ENCODE measurements around the gene TMEM187.

The TMEM187 gene

GRCh38 chrX:153965406-153965805 lies 7.1 kb upstream of the TMEM187 start:
- H3K4me3 ChIP-seq (ENCODE audit: insufficient read depth, low read depth, low read length), result no peak overlapping the region
- H3K27ac ChIP-seq (ENCODE audit: insufficient read depth, low read depth, low read length, poor library complexity, severe bottlenecking), result no peak overlapping the region
- H3K4me1 ChIP-seq (ENCODE audit: control insufficient read depth, insufficient read depth, low read length), result peaks cover 21% of the 10 kb centered on the region
- no peaks in the 10 kb centered on the region for H3K9me3 ChIP-seq (ENCODE audit: control insufficient read depth, low read length)
- whole genome bisulfite sequencing, 2 experiments, result 95 to 96% methylated on average over 5 of the region's 5 CpGs
- H3K27me3 ChIP-seq (ENCODE audit: control insufficient read depth, insufficient read depth, low read length, poor library complexity, severe bottlenecking), result no peaks in the 10 kb centered on the region
- H3K36me3 ChIP-seq (ENCODE audit: control insufficient read depth, insufficient read depth, low read length), result peaks cover 8% of the 10 kb centered on the region

GRCh38 chrX:153966283-153966688 lies 6.3 kb upstream of the TMEM187 start:
- WGBS, 2 experiments, result 90 to 93% methylated on average over 15 of the region's 15 CpGs
- no peaks in the 10 kb centered on the region for H3K9me3 ChIP-seq (ENCODE audit: control insufficient read depth, low read length)
- no peak overlapping the region for H3K4me3 ChIP-seq (ENCODE audit: insufficient read depth, low read depth, low read length)
- H3K27me3 ChIP-seq (ENCODE audit: control insufficient read depth, insufficient read depth, low read length, poor library complexity, severe bottlenecking), result no peaks in the 10 kb centered on the region
- H3K27ac ChIP-seq (ENCODE audit: insufficient read depth, low read depth, low read length, poor library complexity, severe bottlenecking), result no peak overlapping the region
- peaks cover 21% of the 10 kb centered on the region for H3K4me1 ChIP-seq (ENCODE audit: control insufficient read depth, insufficient read depth, low read length)
- peaks cover 8% of the 10 kb centered on the region for H3K36me3 ChIP-seq (ENCODE audit: control insufficient read depth, insufficient read depth, low read length)

- H3K9me3 ChIP-seq (ENCODE audit: control insufficient read depth, low read length), result no peaks in the 10 kb centered on the region
- peaks cover 21% of the 10 kb centered on the region for H3K4me1 ChIP-seq (ENCODE audit: control insufficient read depth, insufficient read depth, low read length)
- H3K27ac ChIP-seq (ENCODE audit: insufficient read depth, low read depth, low read length, poor library complexity, severe bottlenecking), result no peak overlapping the region
- WGBS, 2 experiments, result 82 to 85% methylated on average over 14 of the region's 14 CpGs
- peaks cover 8% of the 10 kb centered on the region for H3K36me3 ChIP-seq (ENCODE audit: control insufficient read depth, insufficient read depth, low read length)
- H3K4me3 ChIP-seq (ENCODE audit: insufficient read depth, low read depth, low read length), result no peak overlapping the region
- no peaks in the 10 kb centered on the region for H3K27me3 ChIP-seq (ENCODE audit: control insufficient read depth, insufficient read depth, low read length, poor library complexity, severe bottlenecking)
Measured at GRCh38 chrX:153966841-153967535, 5.6 kb upstream of the TMEM187 start.

- no peak overlapping the region for H3K27ac ChIP-seq (ENCODE audit: insufficient read depth, low read depth, low read length, poor library complexity, severe bottlenecking)
Measured at GRCh38 chrX:153967536-153968224, 4.9 kb upstream of the TMEM187 start.

GRCh38 chrX:153968255-153968654 lies 4.3 kb upstream of the TMEM187 start:
- H3K9me3 ChIP-seq (ENCODE audit: control insufficient read depth, low read length), result no peaks in the 10 kb centered on the region
- H3K27ac ChIP-seq (ENCODE audit: insufficient read depth, low read depth, low read length, poor library complexity, severe bottlenecking), result peak overlapping the region; percentile 26
- 15 to 16% methylated on average over 9 of the region's 9 CpGs for WGBS, 2 experiments
- H3K36me3 ChIP-seq (ENCODE audit: control insufficient read depth, insufficient read depth, low read length), result peaks cover under 1% of the 10 kb centered on the region
- H3K4me3 ChIP-seq (ENCODE audit: insufficient read depth, low read depth, low read length), result peak overlapping the region; percentile 59
- no peaks in the 10 kb centered on the region for H3K27me3 ChIP-seq (ENCODE audit: control insufficient read depth, insufficient read depth, low read length, poor library complexity, severe bottlenecking)
- H3K4me1 ChIP-seq (ENCODE audit: control insufficient read depth, insufficient read depth, low read length), result peaks cover 21% of the 10 kb centered on the region

More at GRCh38 chrX:153967536-153968224, 4.9 kb upstream of the TMEM187 start:
- Histone ChIP-seq H3K4me3 (ENCODE audit: insufficient read depth, low read depth, low read length) (peak overlapping the region; percentile 59), H3K4me1 (ENCODE audit: control insufficient read depth, insufficient read depth, low read length) (peaks cover 21% of the 10 kb centered on the region), H3K27me3 (ENCODE audit: control insufficient read depth, insufficient read depth, low read length, poor library complexity, severe bottlenecking) (no peaks in the 10 kb centered on the region), H3K36me3 (ENCODE audit: control insufficient read depth, insufficient read depth, low read length) (peaks cover 4% of the 10 kb centered on the region), H3K9me3 (ENCODE audit: control insufficient read depth, low read length) (no peaks in the 10 kb centered on the region)
- WGBS, 2 experiments, result 78 to 81% methylated on average over 16 of the region's 16 CpGs

GRCh38 chrX:153968754-153969124 lies 3.8 kb upstream of the TMEM187 start:
- Histone ChIP-seq H3K4me3 (ENCODE audit: insufficient read depth, low read depth, low read length) (peak overlapping the region; percentile 59), H3K9me3 (ENCODE audit: control insufficient read depth, low read length) (no peaks in the 10 kb centered on the region), H3K36me3 (ENCODE audit: control insufficient read depth, insufficient read depth, low read length) (no peaks in the 10 kb centered on the region), H3K27me3 (ENCODE audit: control insufficient read depth, insufficient read depth, low read length, poor library complexity, severe bottlenecking) (no peaks in the 10 kb centered on the region), H3K27ac (ENCODE audit: insufficient read depth, low read depth, low read length, poor library complexity, severe bottlenecking) (peak overlapping the region; percentile 26), H3K4me1 (ENCODE audit: control insufficient read depth, insufficient read depth, low read length) (peaks cover 21% of the 10 kb centered on the region)
- WGBS, 2 experiments, result 13 to 14% methylated on average over 8 to 12 of the region's 12 CpGs

- H3K9me3 ChIP-seq (ENCODE audit: control insufficient read depth, low read length), result no peaks in the 10 kb centered on the region
- peaks cover 21% of the 10 kb centered on the region for H3K4me1 ChIP-seq (ENCODE audit: control insufficient read depth, insufficient read depth, low read length)
- H3K4me3 ChIP-seq (ENCODE audit: insufficient read depth, low read depth, low read length), result peak overlapping the region; percentile 59
- WGBS, 2 experiments, result 3 to 4% methylated on average over 24 to 25 of the region's 25 CpGs
- H3K27me3 ChIP-seq (ENCODE audit: control insufficient read depth, insufficient read depth, low read length, poor library complexity, severe bottlenecking), result no peaks in the 10 kb centered on the region
- H3K27ac ChIP-seq (ENCODE audit: insufficient read depth, low read depth, low read length, poor library complexity, severe bottlenecking), result no peak overlapping the region
- no peaks in the 10 kb centered on the region for H3K36me3 ChIP-seq (ENCODE audit: control insufficient read depth, insufficient read depth, low read length)
Measured at GRCh38 chrX:153969125-153969903, 3.2 kb upstream of the TMEM187 start.

- 1 to 2% methylated on average over 23 to 24 of the region's 26 CpGs for WGBS, 2 experiments
- Histone ChIP-seq H3K27ac (ENCODE audit: insufficient read depth, low read depth, low read length, poor library complexity, severe bottlenecking) (no peak overlapping the region), H3K4me1 (ENCODE audit: control insufficient read depth, insufficient read depth, low read length) (peaks cover 21% of the 10 kb centered on the region)
Measured at GRCh38 chrX:153969904-153970356, 2.6 kb upstream of the TMEM187 start.

GRCh38 chrX:153970357-153971123 lies 2.0 kb upstream of the TMEM187 start:
- Histone ChIP-seq H3K4me3 (ENCODE audit: insufficient read depth, low read depth, low read length) (peak overlapping the region; percentile 59), H3K27me3 (ENCODE audit: control insufficient read depth, insufficient read depth, low read length, poor library complexity, severe bottlenecking) (no peaks in the 10 kb centered on the region), H3K4me1 (ENCODE audit: control insufficient read depth, insufficient read depth, low read length) (peaks cover 21% of the 10 kb centered on the region), H3K9me3 (ENCODE audit: control insufficient read depth, low read length) (no peaks in the 10 kb centered on the region), H3K36me3 (ENCODE audit: control insufficient read depth, insufficient read depth, low read length) (no peaks in the 10 kb centered on the region), H3K27ac (ENCODE audit: insufficient read depth, low read depth, low read length, poor library complexity, severe bottlenecking) (peak overlapping the region; percentile 99)
- 0% methylated on average over 47 of the region's 49 CpGs for WGBS, 2 experiments

More at GRCh38 chrX:153969904-153970356, 2.6 kb upstream of the TMEM187 start:
- no peaks in the 10 kb centered on the region for H3K9me3 ChIP-seq (ENCODE audit: control insufficient read depth, low read length)
- peak overlapping the region; percentile 59 for H3K4me3 ChIP-seq (ENCODE audit: insufficient read depth, low read depth, low read length)
- no peaks in the 10 kb centered on the region for H3K27me3 ChIP-seq (ENCODE audit: control insufficient read depth, insufficient read depth, low read length, poor library complexity, severe bottlenecking)
- H3K36me3 ChIP-seq (ENCODE audit: control insufficient read depth, insufficient read depth, low read length), result no peaks in the 10 kb centered on the region

Measured in ectodermal cell (in vitro differentiated cells).